ENCODE measurements around the gene MAP7D2. TPM values are rescaled to one million over a fixed set of nuclear protein-coding genes. Genes with fewer than 3 reads are reported as not detected.

The MAP7D2 gene
- total RNA-seq, 1 experiment from 2014 or later = 45.4 TPM

- TF ChIP-seq, protein P1, sequence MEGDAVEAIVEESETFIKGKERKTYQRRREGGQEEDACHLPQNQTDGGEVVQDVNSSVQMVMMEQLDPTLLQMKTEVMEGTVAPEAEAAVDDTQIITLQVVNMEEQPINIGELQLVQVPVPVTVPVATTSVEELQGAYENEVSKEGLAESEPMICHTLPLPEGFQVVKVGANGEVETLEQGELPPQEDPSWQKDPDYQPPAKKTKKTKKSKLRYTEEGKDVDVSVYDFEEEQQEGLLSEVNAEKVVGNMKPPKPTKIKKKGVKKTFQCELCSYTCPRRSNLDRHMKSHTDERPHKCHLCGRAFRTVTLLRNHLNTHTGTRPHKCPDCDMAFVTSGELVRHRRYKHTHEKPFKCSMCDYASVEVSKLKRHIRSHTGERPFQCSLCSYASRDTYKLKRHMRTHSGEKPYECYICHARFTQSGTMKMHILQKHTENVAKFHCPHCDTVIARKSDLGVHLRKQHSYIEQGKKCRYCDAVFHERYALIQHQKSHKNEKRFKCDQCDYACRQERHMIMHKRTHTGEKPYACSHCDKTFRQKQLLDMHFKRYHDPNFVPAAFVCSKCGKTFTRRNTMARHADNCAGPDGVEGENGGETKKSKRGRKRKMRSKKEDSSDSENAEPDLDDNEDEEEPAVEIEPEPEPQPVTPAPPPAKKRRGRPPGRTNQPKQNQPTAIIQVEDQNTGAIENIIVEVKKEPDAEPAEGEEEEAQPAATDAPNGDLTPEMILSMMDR (IDR thresholded peaks at IDR 0.05; ENCODE audit: insufficient read depth in 1 of 2, low read depth in 1 of 2, low read length in 1 of 2, severe bottlenecking in 1 of 2, unreplicated experiment in 1 of 2) = no peak
- H3K4me1 Mint-ChIP-seq (ENCODE audit: low read depth, unreplicated experiment) = peaks cover 5% of the 10 kb centered on the region
- BruUV-seq (replicated peaks) = no TSS peak
- CTCF ChIA-PET = interaction anchor here (0.5 kb wide), 1 partner anchor 79 kb away, joined by 4 read pairs; no protein-coding TSS in a partner anchor
- POLR2A ChIA-PET = no interaction called here
- H3K36me3 Mint-ChIP-seq (ENCODE audit: insufficient read depth, unreplicated experiment) = peaks cover 11% of the 10 kb centered on the region
- H3K4me3 Mint-ChIP-seq (ENCODE audit: unreplicated experiment) = no peak overlapping the region
- no peaks in the 10 kb centered on the region for H3K27me3 Mint-ChIP-seq (ENCODE audit: insufficient read depth, unreplicated experiment)
- no peaks in the 10 kb centered on the region for H3K9me3 ChIP-seq
- H3K27ac Mint-ChIP-seq (ENCODE audit: unreplicated experiment) = no peak overlapping the region
- H3K9me3 Mint-ChIP-seq (ENCODE audit: unreplicated experiment) = no peaks in the 10 kb centered on the region
- intact Hi-C loops (cut with micrococcal nuclease; ENCODE audit: unreplicated experiment) = no loop called here
- H3K4me3 ChIP-seq (ENCODE audit: low read depth, low read length) = no peak overlapping the region
- no peaks in the 10 kb centered on the region for H3K4me1 ChIP-seq
- no peaks in the 10 kb centered on the region for H3K27me3 ChIP-seq (replicated peaks; ENCODE audit: control insufficient read depth, insufficient read depth, low read length)
- no peaks in the 10 kb centered on the region for H3K36me3 ChIP-seq (ENCODE audit: control insufficient read depth, insufficient read depth, low read length)
- DNase-seq = no peak
Measured at GRCh38 chrX:20060961-20061748, 55.6 kb downstream of the MAP7D2 start.

GRCh38 chrX:20059467-20060128 lies 57.1 kb downstream of the MAP7D2 start:
- CTCF ChIA-PET = no interaction called here
- H3K27me3 Mint-ChIP-seq (ENCODE audit: insufficient read depth, unreplicated experiment) = no peaks in the 10 kb centered on the region
- peaks cover 20% of the 10 kb centered on the region for H3K36me3 Mint-ChIP-seq (ENCODE audit: insufficient read depth, unreplicated experiment)
- DNase-seq = no peak
- H3K27me3 ChIP-seq (replicated peaks; ENCODE audit: control insufficient read depth, insufficient read depth, low read length) = no peaks in the 10 kb centered on the region
- no peak overlapping the region for H3K27ac Mint-ChIP-seq (ENCODE audit: unreplicated experiment)
- H3K4me1 ChIP-seq = no peaks in the 10 kb centered on the region
- no TSS peak for BruUV-seq (replicated peaks)
- no peaks in the 10 kb centered on the region for H3K9me3 Mint-ChIP-seq (ENCODE audit: unreplicated experiment)
- no peaks in the 10 kb centered on the region for H3K36me3 ChIP-seq (ENCODE audit: control insufficient read depth, insufficient read depth, low read length)
- no peaks in the 10 kb centered on the region for H3K9me3 ChIP-seq
- TF ChIP-seq, protein P1 (IDR thresholded peaks at IDR 0.05; ENCODE audit: insufficient read depth in 1 of 2, low read depth in 1 of 2, low read length in 1 of 2, severe bottlenecking in 1 of 2, unreplicated experiment in 1 of 2) = no peak
- intact Hi-C loops (cut with micrococcal nuclease; ENCODE audit: unreplicated experiment) = no loop called here
- no peak overlapping the region for H3K4me3 ChIP-seq (ENCODE audit: low read depth, low read length)
- POLR2A ChIA-PET = no interaction called here
- no peak overlapping the region for H3K4me3 Mint-ChIP-seq (ENCODE audit: unreplicated experiment)
- peaks cover 5% of the 10 kb centered on the region for H3K4me1 Mint-ChIP-seq (ENCODE audit: low read depth, unreplicated experiment)

- peaks cover 21% of the 10 kb centered on the region for H3K36me3 Mint-ChIP-seq (ENCODE audit: insufficient read depth, unreplicated experiment)
- no peak overlapping the region for H3K4me3 Mint-ChIP-seq (ENCODE audit: unreplicated experiment)
- BruUV-seq (replicated peaks) = no TSS peak
- Histone ChIP-seq H3K9me3 (no peaks in the 10 kb centered on the region), H3K27me3 (replicated peaks; ENCODE audit: control insufficient read depth, insufficient read depth, low read length) (no peaks in the 10 kb centered on the region), H3K4me1 (no peaks in the 10 kb centered on the region), H3K36me3 (ENCODE audit: control insufficient read depth, insufficient read depth, low read length) (no peaks in the 10 kb centered on the region), H3K4me3 (ENCODE audit: low read depth, low read length) (no peak overlapping the region)
- H3K27me3 Mint-ChIP-seq (ENCODE audit: insufficient read depth, unreplicated experiment) = no peaks in the 10 kb centered on the region
- TF ChIP-seq, protein P1 (IDR thresholded peaks at IDR 0.05; ENCODE audit: insufficient read depth in 1 of 2, low read depth in 1 of 2, low read length in 1 of 2, severe bottlenecking in 1 of 2, unreplicated experiment in 1 of 2) = no peak
- intact Hi-C loops (cut with micrococcal nuclease; ENCODE audit: unreplicated experiment) = no loop called here
- DNase-seq = no peak
- H3K4me1 Mint-ChIP-seq (ENCODE audit: low read depth, unreplicated experiment) = peaks cover 5% of the 10 kb centered on the region
- no peaks in the 10 kb centered on the region for H3K9me3 Mint-ChIP-seq (ENCODE audit: unreplicated experiment)
- H3K27ac Mint-ChIP-seq (ENCODE audit: unreplicated experiment) = no peak overlapping the region
- ChIA-PET CTCF (no interaction called here), POLR2A (no interaction called here)
Measured at GRCh38 chrX:20057479-20057878, 59.2 kb downstream of the MAP7D2 start.
